ENCODE data around the gene RNF26. TPM values are rescaled to one million over a fixed set of nuclear protein-coding genes. Genes with fewer than 3 reads are reported as not detected.

The RNF26 gene
- total RNA-seq, 1 donor from 2014 or later, result 34.2 TPM

- Mint-ChIP-seq H3K4me1 (ENCODE audit: low read depth) (peaks cover 22% of the 10 kb centered on the region), H3K27ac (no peak overlapping the region), H3K27me3 (peaks cover 28% of the 10 kb centered on the region), H3K9me3 (ENCODE audit: low read depth) (no peaks in the 10 kb centered on the region), H3K36me3 (ENCODE audit: insufficient read depth) (no peaks in the 10 kb centered on the region), H3K4me3 (ENCODE audit: low read depth) (peak overlapping the region; percentile 68)
- no peak for DNase-seq (ENCODE audit: low spot score, unreplicated experiment)
- TF ChIP-seq CTCF (IDR thresholded peaks at IDR 0.05; ENCODE audit: unreplicated experiment), result no peak
Observed at GRCh38 chr11:119357074-119357473, 22.7 kb downstream of the RNF26 start.

- Mint-ChIP-seq H3K36me3 (ENCODE audit: insufficient read depth) (no peaks in the 10 kb centered on the region), H3K4me3 (ENCODE audit: low read depth) (no peak overlapping the region), H3K9me3 (ENCODE audit: low read depth) (no peaks in the 10 kb centered on the region), H3K27me3 (peaks cover 39% of the 10 kb centered on the region), H3K4me1 (ENCODE audit: low read depth) (peaks cover 28% of the 10 kb centered on the region), H3K27ac (no peak overlapping the region)
- no peak for DNase-seq (ENCODE audit: low spot score, unreplicated experiment)
- TF ChIP-seq CTCF (IDR thresholded peaks at IDR 0.05; ENCODE audit: unreplicated experiment), result no peak
Observed at GRCh38 chr11:119359365-119360214, 25.3 kb downstream of the RNF26 start.

GRCh38 chr11:119361056-119361787, 26.9 kb downstream of the RNF26 start:
- Mint-ChIP-seq H3K9me3 (ENCODE audit: low read depth) (no peaks in the 10 kb centered on the region), H3K27me3 (peaks cover 35% of the 10 kb centered on the region), H3K36me3 (ENCODE audit: insufficient read depth) (no peaks in the 10 kb centered on the region), H3K27ac (peak overlapping the region; percentile 90), H3K4me1 (ENCODE audit: low read depth) (peaks cover 31% of the 10 kb centered on the region), H3K4me3 (ENCODE audit: low read depth) (no peak overlapping the region)
- no peak for DNase-seq (ENCODE audit: low spot score, unreplicated experiment)
- TF ChIP-seq CTCF (IDR thresholded peaks at IDR 0.05; ENCODE audit: unreplicated experiment), result no peak

- Mint-ChIP-seq H3K9me3 (ENCODE audit: low read depth) (no peaks in the 10 kb centered on the region), H3K27me3 (peaks cover 31% of the 10 kb centered on the region), H3K4me3 (ENCODE audit: low read depth) (peak overlapping the region; percentile 56), H3K36me3 (ENCODE audit: insufficient read depth) (no peaks in the 10 kb centered on the region), H3K27ac (peak overlapping the region; percentile 62), H3K4me1 (ENCODE audit: low read depth) (peaks cover 32% of the 10 kb centered on the region)
- DNase-seq (ENCODE audit: low spot score, unreplicated experiment), result no peak
- TF ChIP-seq CTCF (IDR thresholded peaks at IDR 0.05; ENCODE audit: unreplicated experiment), result no peak
Observed at GRCh38 chr11:119361941-119362725, 27.8 kb downstream of the RNF26 start.

GRCh38 chr11:119362741-119363080, 28.4 kb downstream of the RNF26 start:
- DNase-seq (ENCODE audit: low spot score, unreplicated experiment), result no peak
- Mint-ChIP-seq H3K9me3 (ENCODE audit: low read depth) (no peaks in the 10 kb centered on the region), H3K27ac (peak overlapping the region; percentile 62), H3K36me3 (ENCODE audit: insufficient read depth) (no peaks in the 10 kb centered on the region), H3K4me3 (ENCODE audit: low read depth) (peak overlapping the region; percentile 56), H3K27me3 (peaks cover 26% of the 10 kb centered on the region), H3K4me1 (ENCODE audit: low read depth) (peaks cover 33% of the 10 kb centered on the region)
- no peak for TF ChIP-seq CTCF (IDR thresholded peaks at IDR 0.05; ENCODE audit: unreplicated experiment)

All from progenitor cell of endocrine pancreas (in vitro differentiated cells).